Measurements from ENCODE around the gene LDHAL6B. TPM values are rescaled to one million over a fixed set of nuclear protein-coding genes. Genes with fewer than 3 reads are reported as not detected.

Gene LDHAL6B
- total and polyA plus RNA-seq, 2 donors (not counting 1 experiment from before 2014, with no cell fraction given): not detected

GRCh38 chr15:59174835-59175831 lies 31.5 kb upstream of the LDHAL6B start:
- Histone ChIP-seq H3K79me2 (ENCODE audit: control insufficient read depth, insufficient read depth, low read length) (no peaks in the 10 kb centered on the region), H3K4me1 (ENCODE audit: control insufficient read depth, extremely low read depth, insufficient read depth, low read length) (peaks cover 19% of the 10 kb centered on the region), H4K20me1 (ENCODE audit: control insufficient read depth, extremely low read depth, insufficient read depth, low read length) (no peaks in the 10 kb centered on the region), H3K4me2 (ENCODE audit: extremely low read depth, insufficient read depth, low read length) (peak overlapping the region; percentile 62), H3K4me3 (replicated peaks in 1 of 4; ENCODE audit: control extremely low read depth in 1 of 4, insufficient read depth in 1 of 4, low read depth in 3 of 4, low read length in 4 of 4) (no peak overlapping the region), H2AFZ (ENCODE audit: low read length) (no peak overlapping the region), H3K27me3 (ENCODE audit: control insufficient read depth, insufficient read depth, low read length) (no peaks in the 10 kb centered on the region), H3K36me3 (ENCODE audit: control insufficient read depth, insufficient read depth, low read length) (peaks cover 6% of the 10 kb centered on the region), H3K27ac (ENCODE audit: insufficient read depth, low read length) (peak overlapping the region; percentile 81), H3K9me3 (ENCODE audit: control insufficient read depth, insufficient read depth, low read depth, low read length) (no peaks in the 10 kb centered on the region), H3K9ac (ENCODE audit: insufficient read depth, low read length) (peak overlapping the region; percentile 34)
- peak; percentile 82 for DNase-seq (ENCODE audit: low read depth in 2 of 2)
- TF ChIP-seq EZH2 (IDR thresholded peaks at IDR 0.05; ENCODE audit: low read length, missing control alignments) (no peak), CTCF (conservative IDR thresholded peaks at IDR 0.05 in 1 of 2, IDR thresholded peaks at IDR 0.05 in 1 of 2; ENCODE audit: low read depth in 1 of 2, low read length in 2 of 2) (peak; percentile 62 to 68)

- no peak overlapping the region for H3K4me2 ChIP-seq (ENCODE audit: extremely low read depth, insufficient read depth, low read length)
- no peak overlapping the region for H3K4me3 ChIP-seq (replicated peaks in 1 of 4; ENCODE audit: control extremely low read depth in 1 of 4, insufficient read depth in 1 of 4, low read depth in 3 of 4, low read length in 4 of 4)
- no peak overlapping the region for H3K27ac ChIP-seq (ENCODE audit: insufficient read depth, low read length)
- H3K27me3 ChIP-seq (ENCODE audit: control insufficient read depth, insufficient read depth, low read length): no peaks in the 10 kb centered on the region
- H2AFZ ChIP-seq (ENCODE audit: low read length): no peak overlapping the region
- DNase-seq (ENCODE audit: low read depth in 2 of 2): no peak
- H3K9me3 ChIP-seq (ENCODE audit: control insufficient read depth, insufficient read depth, low read depth, low read length): no peaks in the 10 kb centered on the region
- TF ChIP-seq EZH2 (IDR thresholded peaks at IDR 0.05; ENCODE audit: low read length, missing control alignments) (no peak), CTCF (conservative IDR thresholded peaks at IDR 0.05 in 1 of 2, IDR thresholded peaks at IDR 0.05 in 1 of 2; ENCODE audit: low read depth in 1 of 2, low read length in 2 of 2) (no peak)
- H3K9ac ChIP-seq (ENCODE audit: insufficient read depth, low read length): no peak overlapping the region
- no peaks in the 10 kb centered on the region for H4K20me1 ChIP-seq (ENCODE audit: control insufficient read depth, extremely low read depth, insufficient read depth, low read length)
- no peaks in the 10 kb centered on the region for H3K79me2 ChIP-seq (ENCODE audit: control insufficient read depth, insufficient read depth, low read length)
- H3K36me3 ChIP-seq (ENCODE audit: control insufficient read depth, insufficient read depth, low read length): peaks cover 5% of the 10 kb centered on the region
- peaks cover 17% of the 10 kb centered on the region for H3K4me1 ChIP-seq (ENCODE audit: control insufficient read depth, extremely low read depth, insufficient read depth, low read length)
Measured at GRCh38 chr15:59176653-59177316, 29.9 kb upstream of the LDHAL6B start.

- Histone ChIP-seq H3K4me3 (replicated peaks in 1 of 4; ENCODE audit: control extremely low read depth in 1 of 4, insufficient read depth in 1 of 4, low read depth in 3 of 4, low read length in 4 of 4) (no peak overlapping the region), H3K79me2 (ENCODE audit: control insufficient read depth, insufficient read depth, low read length) (no peaks in the 10 kb centered on the region), H2AFZ (ENCODE audit: low read length) (no peak overlapping the region), H3K27ac (ENCODE audit: insufficient read depth, low read length) (no peak overlapping the region), H3K36me3 (ENCODE audit: control insufficient read depth, insufficient read depth, low read length) (peaks cover 3% of the 10 kb centered on the region), H4K20me1 (ENCODE audit: control insufficient read depth, extremely low read depth, insufficient read depth, low read length) (no peaks in the 10 kb centered on the region), H3K9ac (ENCODE audit: insufficient read depth, low read length) (no peak overlapping the region), H3K4me1 (ENCODE audit: control insufficient read depth, extremely low read depth, insufficient read depth, low read length) (peaks cover 17% of the 10 kb centered on the region), H3K4me2 (ENCODE audit: extremely low read depth, insufficient read depth, low read length) (no peak overlapping the region), H3K27me3 (ENCODE audit: control insufficient read depth, insufficient read depth, low read length) (no peaks in the 10 kb centered on the region), H3K9me3 (ENCODE audit: control insufficient read depth, insufficient read depth, low read depth, low read length) (no peaks in the 10 kb centered on the region)
- TF ChIP-seq CTCF (conservative IDR thresholded peaks at IDR 0.05 in 1 of 2, IDR thresholded peaks at IDR 0.05 in 1 of 2; ENCODE audit: low read depth in 1 of 2, low read length in 2 of 2) (no peak), EZH2 (IDR thresholded peaks at IDR 0.05; ENCODE audit: low read length, missing control alignments) (no peak)
- no peak for DNase-seq (ENCODE audit: low read depth in 2 of 2)
Measured at GRCh38 chr15:59177317-59177660, 29.4 kb upstream of the LDHAL6B start.

Measured in fibroblast of lung (primary cell).